Hematopoietic multipotent progenitor cell treated with erythropoietin and hydrocortisone succinate and interleukin-3 and kit ligand, for 4 days (in vitro differentiated cells): Measurements from ENCODE around the gene M6PR.

Experiments
- DNase-seq: peaks from one replicate; pipeline ENCODE4 v3.0.0-alpha.2; 2015

M6PR gene

DNA sequence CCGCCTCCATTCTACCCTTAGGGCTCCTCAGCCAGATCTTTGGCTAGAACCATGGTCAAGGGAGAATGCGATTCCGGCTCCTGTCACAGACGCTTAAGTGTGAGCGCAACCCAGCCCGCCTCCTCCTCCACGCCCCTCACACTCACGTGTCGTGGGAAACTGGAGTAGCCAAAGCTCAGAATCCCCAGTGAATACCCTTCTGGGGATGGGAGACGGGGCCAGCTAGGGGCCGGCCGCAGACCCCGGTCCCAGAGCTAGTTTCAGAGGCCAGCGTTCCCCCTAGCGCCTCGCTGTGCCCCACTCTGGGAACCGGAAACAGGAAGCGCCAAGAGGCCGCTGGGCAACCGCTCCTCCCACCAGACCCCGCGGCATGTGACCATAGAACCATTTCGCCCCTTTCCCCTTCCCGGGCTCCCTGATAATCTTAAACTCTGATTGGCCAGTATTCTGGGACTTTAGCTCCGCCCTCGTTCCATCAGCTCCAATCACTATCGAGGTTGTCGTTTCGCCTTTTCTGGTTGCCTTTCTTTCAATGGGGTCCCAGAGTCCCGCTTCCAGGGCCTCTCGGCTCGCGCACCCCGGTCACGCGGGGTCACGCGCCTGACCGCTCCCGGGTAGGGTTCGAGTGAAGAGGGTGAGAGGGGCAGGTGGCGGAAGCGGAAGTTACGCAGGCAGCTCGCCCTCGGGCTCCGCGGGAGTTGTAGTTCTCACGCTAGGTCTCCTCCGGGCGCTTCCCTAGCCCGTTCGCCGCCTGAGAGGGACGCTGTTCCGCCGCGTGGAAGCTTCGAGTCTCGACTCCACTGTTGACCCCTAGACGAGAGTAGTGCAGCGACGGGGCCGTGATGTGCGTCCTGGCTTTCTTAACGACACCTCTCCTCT is at the start of gene M6PR:
Gene M6PR, minus strand, starts transcription at position 304 of the 879 bp plus-strand sequence. CDS start 3,241 bp downstream, outside the sequence.
- DNase-seq, result peak; percentile 99

DNA sequence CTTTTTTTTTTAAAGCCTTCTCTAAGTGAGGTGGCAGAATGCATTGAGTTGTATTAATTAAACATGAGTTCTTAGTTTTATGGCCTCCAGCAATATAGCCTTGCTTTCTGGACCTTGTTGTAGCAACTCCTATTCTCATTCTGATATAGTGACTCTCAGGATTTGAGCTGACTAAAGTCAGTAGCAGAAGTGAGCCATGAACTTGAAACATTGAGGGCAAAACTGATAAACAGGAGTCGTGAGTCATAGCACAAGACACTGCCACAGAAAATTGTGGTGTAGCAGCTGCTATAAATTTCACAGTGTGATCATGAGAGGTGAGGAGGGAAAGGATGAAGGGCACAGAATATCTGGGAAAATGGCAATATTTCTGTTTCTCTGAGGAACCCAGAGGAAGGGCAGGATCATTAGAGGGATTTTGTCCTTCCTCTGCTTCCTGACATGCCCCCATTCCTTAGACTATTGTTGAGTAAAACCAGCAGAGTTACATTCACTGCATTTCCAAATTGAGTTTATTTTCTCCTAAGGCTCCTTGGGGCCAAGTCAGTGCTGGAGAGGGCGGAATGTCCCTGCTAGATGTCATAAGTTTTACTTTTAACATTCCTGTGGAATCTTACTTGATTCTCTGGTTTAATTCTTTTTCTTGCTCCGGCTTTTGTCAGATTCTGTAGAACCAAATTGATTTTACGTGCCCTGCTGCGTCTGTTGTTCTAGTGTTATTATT is 47.4 kb upstream of the M6PR start:
- peak; percentile 79 for DNase-seq

DNA sequence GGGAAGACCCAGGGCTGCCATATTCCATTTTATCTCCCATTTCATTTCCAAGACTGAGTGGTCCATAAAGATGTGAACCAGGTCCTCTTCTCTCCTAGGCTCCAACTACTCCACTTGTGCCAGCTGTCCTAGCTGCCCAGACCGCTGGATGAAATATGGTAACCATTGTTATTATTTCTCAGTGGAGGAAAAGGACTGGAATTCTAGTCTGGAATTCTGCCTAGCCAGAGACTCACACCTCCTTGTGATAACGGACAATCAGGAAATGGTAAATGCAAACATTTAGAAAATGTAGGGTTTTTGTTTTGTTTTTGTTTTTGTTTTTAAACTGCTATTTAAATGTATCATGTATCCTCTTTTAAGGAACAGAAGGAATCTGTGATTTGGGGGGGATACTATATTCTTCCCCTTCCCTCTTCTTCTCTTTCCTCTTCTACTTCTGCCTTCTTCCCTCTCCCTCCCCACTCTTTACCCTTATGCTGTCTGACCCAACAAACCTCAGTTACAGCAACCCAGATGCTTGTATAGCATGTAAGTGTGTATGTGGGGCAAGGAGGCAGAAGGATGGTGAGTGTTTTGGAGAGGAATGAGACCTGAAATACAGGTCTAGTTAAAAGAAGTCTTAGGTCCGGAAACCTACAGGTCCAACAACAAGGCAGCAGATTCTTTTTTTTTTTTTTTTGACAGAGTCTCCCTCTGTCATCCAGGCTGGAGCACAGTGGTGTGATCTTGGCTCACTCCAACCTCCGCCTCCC is 45.8 kb upstream of the M6PR start:
- no peak for DNase-seq

DNA sequence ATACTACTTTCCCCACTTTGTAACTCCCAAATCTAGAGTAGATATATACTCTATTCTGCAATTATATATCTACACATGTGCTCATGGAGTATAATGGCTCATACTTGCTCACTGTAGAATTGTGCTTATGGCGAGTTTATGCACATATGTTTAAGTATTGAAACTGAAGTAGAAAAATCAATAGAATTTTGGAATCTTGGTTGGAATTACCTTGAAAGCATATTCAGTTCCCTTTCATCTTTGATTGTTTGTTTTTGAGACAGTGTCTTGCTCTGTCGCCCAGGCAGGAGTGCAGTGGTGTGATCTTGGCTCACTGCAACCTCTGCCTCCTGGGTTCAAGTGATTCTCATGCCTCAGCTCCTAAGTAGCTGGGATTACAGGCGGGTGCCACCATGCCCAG is 44.4 kb upstream of the M6PR start:
- DNase-seq, result no peak

DNA sequence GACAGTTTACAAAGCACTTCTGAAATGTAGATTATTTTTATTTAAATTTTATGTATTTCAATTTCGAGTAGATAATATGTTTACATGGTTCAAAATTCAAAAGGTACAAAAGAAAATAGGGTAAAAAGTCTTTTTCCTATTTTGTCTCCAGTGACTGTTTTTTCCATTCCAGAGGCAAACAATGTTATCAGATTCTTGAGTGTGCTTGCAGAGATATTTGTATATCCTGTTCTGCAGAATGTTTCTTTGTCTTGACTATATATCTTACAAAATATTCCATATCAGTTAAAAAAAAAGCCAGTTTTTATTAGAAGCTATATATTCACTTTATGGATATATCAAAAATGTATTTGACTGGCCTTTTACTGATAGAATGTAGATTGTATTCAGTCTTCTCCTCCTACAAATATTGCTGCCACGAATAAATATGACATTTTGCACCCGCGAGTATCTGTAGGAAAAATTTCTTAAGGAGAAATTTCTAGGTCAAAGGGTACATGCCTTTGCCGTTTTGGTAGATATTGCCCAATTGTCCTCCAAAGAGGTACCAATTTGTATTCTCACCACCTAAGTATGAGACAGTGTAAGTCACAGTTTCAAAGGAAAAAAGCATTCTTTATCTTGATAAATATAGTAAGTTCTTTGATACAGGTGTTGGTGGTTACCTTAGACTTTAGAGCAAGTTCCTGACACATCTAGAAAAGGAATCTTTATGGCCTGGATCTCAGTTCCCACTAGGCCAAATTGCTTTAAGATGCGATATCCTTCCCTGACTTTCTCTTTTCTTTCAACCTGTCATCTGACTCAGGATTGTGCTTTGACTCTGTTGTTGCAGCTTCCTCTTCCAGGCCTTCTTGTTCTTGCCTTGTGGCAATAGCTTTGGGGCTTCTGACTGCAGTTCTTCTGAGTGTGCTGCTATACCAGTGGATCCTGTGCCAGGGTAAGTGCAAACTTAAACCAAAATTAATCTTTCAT is 42.2 kb upstream of the M6PR start:
- peak; percentile 72 for DNase-seq

DNA sequence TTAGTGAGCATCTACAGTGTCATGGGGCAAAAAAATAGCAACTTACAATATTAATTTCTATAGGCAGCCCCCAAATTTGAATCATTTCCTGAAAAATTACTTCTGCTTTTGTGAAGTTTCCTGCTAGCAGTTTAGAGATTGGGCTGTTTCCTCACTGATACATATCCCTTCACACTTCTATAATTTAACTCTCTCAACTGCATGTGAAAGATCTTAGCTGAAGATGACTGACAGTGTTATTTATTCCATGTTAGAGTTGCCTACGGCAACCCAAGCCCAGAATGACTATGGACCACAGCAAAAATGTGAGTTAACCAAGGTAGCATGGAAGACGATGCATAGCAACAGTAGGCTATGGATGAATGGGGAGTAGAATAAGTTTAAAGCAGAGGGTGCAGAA is 40.0 kb upstream of the M6PR start, which contains the start of gene KLRG1:
Gene KLRG1, plus strand, starts transcription at position 134 of the 400 bp plus-strand sequence. Its CDS starts 90 bp downstream, at position 224.
- DNase-seq, result peak; percentile 82

DNA sequence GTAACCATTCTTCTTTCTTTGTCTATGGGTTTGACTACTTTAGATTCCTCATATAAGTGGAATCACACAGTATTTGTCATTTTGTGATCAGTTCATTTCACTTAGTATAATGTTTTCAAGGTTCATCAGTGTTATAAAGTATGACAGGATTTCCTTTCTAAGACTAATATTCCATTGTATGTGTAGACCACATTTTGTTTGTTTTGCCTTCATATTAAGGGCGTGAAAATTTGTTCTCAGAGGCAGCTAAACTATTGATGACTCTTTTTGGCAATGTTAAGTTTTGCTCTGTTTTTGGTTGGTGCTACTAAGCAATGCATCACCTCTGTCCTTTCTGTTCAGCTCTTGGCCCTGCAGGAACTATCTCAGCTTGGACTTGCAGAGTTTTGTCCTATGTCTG is 38.2 kb upstream of the M6PR start:
- no peak for DNase-seq

DNA sequence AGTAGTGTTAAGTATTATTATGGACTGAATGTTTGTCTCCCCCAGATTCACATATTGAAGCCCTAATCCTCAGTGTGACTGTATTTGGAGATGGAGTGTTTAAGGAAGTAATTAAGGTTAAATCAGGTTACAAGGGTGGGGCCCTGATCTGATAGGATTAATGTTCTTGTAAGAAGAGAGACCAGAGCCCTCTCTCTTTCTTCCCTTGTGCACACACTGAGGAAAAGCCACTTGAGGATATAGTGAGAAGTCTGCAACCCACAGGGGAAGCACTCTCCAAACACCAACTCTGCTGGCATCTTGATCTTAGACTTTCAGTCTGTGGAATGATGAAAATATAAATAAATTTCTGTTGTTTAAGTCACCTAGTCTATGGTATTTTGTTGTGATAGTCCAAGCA is 37.7 kb upstream of the M6PR start:
- peak; percentile 40 for DNase-seq

DNA sequence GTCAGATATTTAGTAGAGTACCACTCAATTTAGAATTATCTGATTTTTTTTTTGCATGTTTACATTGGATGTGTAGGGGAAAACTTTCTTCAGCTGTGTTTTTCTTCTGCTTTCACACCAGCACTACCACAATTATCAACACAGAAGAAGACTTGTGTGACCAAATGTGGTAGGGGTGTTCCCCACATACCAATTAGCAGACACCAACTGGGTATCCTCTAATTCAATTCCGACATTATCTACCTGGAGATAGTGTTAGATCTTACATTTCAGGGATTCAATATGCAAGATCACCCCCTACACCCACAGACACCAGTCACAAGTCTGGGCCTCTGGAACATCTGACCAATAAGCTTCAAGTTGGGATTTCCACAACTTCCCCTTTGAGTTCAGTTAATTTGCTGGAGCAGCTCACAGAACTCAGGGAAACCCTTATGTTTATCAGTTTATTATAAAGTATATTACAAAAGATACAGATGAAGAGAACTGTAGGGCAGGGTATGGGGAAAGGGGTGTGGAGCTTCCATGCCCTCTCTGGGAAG is 35.8 kb upstream of the M6PR start:
- no peak for DNase-seq

DNA sequence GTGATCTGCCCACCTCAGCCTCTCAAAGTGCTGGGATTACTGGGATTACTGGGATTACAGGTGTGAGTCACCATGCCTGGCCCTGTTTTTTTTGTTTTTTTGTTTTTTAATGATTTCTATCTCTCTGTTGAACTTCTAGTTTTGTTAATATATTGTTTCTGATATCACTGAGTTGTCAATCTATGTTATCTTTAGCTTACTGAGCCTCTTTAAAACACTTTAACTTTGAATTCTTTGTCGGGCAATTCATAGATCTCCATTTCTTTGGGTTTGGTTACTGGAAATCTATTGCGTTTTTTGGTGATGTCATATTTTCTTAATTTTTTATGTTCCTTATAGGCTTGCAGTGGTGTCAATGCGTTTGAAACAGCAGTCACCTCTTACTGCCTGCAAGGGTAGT is 30.7 kb upstream of the M6PR start:
- no peak for DNase-seq

DNA sequence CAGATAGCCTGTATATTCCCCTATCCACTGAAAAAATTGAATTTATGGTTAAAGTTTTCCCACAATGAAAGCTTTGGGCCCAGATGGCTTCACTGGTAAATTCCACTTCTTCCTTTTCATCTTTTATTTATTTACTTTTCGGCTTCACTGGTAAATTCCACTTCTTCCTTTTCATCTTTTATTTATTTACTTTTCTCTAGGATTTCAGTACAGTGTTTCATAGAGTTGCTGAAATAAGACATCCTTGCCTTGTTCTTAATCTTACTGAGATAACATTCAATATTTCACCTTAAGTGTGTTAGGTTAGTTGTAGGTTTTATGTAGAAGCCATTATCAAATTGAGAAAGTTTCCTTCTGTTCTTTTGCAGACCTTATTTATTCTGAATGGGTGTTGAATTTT is 21.0 kb upstream of the M6PR start:
- no peak for DNase-seq

DNA sequence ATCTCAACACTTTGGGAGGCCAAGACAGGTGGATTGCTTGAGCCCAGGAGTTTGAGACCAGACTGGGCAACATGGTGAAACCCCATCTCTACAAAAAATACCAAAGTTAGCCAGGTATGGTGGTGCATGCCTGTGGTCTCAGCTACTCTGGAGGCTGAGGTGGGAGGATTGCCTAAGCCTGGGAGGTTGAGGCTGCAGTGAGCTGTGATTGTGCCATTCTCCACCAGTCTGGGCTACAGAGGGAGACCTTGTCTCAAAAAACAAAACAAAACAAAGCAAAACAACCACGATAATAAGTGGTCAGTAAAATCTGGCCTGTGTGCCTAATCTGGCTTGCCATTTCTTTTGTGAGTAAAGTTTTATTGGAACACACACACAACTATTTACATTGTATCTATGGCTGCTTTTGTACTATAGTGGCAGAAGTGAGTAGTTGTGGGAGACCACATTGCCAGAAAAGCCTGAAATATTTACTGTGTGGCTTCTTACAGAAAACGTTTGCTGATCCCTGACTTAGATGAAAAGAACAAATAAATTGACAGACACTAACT is 20.5 kb upstream of the M6PR start:
- no peak for DNase-seq

DNA sequence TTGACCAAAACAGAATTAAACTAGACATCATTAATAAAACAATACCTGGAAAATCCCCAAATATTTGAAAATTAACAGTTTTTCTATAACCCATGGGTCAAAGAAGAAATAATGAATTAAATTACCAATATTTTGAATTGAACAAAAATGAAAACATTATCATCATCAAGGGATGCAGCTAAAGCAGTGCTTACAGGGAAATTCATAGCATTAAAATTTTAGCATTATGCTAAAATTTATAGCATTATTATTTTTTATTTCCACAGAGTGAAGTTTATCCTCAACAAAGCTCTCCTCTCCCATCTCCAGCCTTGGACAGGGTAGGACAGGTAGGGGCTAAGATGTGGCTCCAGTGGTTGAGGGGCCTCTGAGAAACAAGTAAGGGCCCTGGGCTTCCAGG is 19.3 kb upstream of the M6PR start:
- DNase-seq, result no peak

DNA sequence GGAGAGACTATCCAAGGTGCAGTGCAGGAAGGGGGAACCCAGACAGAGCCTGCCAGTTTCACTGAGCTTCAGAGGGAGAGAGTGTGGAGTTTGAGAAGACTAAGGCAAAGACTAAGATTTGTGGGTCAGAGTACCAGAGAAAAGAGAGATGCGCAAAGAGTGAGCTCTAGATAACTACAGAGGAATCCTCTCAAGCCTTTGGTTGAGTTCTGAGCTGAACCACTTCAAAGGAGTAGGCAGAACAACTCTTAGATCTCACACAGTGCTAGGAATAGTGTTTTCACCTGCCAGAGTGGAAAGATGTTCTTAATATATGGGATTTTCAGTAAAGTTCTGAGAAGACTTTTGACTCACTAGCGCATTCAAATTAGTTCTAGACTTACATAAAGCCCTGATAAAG is 10.7 kb upstream of the M6PR start:
- no peak for DNase-seq

DNA sequence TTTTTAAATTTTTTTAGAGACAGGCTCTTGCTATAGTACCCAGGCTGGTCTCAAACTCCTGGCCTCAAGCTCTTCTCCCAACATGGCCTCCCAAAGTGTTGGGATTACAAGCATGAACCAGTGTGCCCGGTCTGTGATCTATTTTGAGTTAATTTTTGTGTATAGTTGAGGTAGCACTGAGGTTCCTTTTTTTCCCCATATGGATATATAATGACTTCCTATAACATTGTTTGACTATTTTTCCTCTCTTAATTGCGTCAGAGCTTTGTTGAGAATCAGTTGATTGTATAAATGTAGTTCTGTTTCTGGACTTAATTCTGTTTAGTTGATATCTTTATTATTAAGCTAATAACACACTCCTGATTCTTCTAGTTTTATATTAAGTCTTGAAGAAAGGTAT is 8.6 kb upstream of the M6PR start:
- DNase-seq, result no peak

DNA sequence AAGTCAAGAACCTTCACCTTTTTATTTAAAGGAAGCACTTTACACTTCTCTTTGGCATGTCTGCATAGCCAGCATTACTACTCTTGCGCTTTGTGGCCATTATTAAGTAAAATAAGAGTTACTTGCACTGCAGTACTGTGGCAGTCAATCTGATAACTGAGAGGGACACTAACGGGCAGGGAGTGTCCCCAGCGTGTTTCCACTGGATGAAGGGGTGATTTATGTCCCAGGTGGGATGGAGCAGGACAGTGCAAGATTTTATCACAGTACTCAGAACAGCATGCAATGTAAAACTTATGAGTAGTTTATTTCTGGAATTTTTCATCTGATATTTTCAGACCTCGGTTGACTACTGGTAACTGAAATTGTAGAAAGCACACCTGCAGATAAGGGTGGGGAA is 8.1 kb upstream of the M6PR start:
- DNase-seq, result no peak

DNA sequence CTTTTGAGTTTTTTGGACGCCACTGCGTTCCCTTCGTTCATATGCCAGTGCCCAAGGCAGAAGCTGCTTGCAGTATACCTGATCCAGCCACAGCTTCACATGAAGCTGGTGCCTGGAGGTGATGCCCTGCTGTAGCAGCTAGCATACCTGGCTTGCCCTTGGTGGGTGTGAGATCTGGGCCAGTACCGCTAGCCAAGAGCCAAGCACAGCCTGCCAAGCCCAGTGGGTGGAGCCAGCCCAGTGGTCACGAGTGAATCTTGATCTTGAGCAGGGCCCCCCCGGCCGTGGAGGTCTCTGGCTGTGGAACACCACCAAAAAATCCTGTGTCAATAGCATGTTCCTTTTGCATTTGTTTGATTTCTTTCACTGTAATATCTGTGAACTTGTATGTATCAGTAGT is 7.3 kb upstream of the M6PR start:
- DNase-seq, result no peak

DNA sequence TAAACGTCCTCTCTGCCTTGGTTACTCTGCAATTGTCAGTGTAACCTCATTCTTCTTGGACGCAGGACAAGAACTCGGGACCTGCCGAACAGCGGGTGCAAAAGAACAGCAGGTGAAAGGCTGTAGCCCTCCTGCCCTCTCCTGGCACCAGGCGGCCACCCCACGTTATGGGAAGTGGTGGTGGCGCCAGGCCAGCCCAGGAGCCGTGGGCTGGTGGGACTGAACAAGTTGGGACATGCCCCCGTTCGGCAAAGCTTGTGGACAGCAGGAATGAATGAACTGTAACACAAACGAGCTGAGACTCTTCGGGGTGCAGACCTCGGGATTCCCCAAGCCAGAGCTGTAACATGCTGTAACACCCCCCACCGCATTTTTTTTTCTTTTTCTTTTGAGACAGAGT is 6.6 kb upstream of the M6PR start:
- no peak for DNase-seq

DNA sequence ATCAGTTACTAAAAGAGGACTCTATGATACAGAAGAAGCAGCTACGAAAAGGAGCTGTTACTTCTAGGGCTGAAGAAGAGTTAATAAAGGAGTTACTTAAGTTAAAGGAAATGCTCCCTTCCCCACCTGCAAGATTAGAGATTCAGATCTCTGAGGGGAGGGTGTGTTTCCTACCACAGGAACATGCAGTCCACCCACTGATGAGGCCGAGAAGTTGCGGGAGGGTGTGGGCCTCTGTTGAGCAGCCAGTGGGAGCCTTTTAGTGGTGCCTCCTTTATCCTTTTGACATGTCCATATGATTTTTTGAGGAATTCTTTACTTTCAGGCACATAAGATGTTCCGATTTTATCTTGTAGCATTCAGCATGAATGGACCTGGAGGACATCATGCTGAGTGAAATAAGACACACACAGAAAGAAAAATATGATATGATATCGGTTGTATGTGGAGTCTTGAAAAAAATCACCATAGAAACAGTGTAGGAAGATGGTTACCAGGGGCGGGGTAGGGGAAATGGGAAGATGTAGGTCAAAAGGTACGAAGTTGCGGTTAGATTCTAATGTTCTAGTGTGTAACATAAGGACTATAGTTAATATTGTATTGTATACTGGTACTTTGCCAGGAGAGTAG is 4.4 kb upstream of the M6PR start:
- peak; percentile 38 for DNase-seq

DNA sequence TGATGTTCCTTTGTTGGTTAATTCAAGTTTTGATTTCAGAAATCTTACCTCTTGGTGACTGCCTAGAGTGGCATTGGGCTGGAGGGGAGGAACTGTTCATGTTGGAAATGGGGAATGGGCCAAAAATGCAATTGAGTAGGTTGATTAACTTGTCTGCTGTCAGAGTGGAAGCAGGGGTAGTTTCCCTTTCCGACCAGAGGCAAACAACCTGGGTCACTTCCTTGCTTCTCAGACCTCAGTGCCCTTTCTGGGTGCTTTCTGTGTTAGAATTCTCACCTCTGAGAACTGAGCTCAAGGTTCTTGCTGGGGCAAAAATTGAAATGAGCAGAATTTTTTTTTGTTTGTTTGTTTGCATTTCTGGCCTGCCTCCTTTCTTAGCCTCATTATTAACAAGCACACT is 2.3 kb upstream of the M6PR start:
- DNase-seq, result peak; percentile 11
